GM10266 (cell line): ENCODE measurements around the gene IER3.

Source experiments
- DNase-seq: peaks from one replicate; pipeline ENCODE4 v3.0.0; 2012; ENCODE audit errors: extremely low spot score
- CTCF ChIP-seq: IDR thresholded peaks from 2 replicates; pipeline ENCODE4 v1.5.1; 2012; ENCODE audit warnings: mild to moderate bottlenecking, low read depth; ENCODE audit not compliant: control insufficient read depth, insufficient read depth; ENCODE audit errors: missing control alignments

Gene IER3

DNA sequence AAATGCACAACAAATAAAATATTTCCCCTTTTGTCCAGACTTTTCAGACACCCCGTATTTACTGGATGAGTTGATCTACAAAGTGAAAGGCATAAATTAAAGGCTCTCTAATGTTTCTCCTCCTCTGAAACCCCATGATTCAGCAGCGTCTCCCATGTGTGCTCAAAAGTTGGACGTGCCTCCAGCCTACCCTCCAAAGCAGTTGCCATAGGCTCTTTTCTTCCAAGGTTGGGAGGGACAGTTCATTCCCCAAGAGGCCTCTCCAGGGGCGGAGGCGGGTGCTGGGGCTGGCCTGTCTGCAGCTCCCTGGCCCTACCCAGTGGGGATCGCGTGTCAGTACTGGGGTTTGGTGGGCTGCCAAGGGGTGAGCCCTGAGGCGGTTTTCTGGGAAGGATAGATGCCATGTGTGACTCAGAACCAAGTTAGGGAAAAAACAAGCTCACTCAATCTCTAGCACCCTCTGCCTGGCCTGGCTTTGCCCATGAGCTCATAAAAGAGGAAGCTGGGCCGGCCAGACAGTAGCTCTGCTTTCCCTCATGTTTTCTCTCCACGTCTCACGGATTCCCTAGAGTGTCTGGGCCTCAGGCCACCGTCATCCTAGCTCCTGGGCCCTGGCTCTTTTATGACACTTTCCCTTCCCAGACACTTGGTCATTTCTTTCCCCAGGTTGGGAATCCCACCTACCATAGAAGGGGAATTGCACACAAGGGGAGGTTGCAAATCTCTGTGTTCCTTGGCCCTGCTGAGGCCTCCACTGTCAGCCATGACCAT, 8.0 kb upstream of the IER3 start:
- DNase-seq, result no peak
- TF ChIP-seq CTCF, result no peak

DNA sequence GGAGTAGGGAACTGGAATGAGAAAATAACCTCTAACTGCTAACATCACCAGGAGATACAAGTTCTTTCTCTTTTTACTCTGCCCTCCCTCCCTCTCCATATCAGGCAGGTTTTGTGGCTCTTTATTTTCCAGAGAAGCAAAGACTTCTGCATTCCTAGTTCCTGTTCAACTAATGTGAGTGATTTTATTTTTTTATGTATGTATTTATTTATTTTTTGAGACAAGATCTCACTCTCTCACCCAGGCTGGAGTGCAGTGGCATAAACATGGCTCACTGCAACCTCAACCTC, 6.0 kb upstream of the IER3 start:
- TF ChIP-seq CTCF, result no peak
- no peak for DNase-seq

DNA sequence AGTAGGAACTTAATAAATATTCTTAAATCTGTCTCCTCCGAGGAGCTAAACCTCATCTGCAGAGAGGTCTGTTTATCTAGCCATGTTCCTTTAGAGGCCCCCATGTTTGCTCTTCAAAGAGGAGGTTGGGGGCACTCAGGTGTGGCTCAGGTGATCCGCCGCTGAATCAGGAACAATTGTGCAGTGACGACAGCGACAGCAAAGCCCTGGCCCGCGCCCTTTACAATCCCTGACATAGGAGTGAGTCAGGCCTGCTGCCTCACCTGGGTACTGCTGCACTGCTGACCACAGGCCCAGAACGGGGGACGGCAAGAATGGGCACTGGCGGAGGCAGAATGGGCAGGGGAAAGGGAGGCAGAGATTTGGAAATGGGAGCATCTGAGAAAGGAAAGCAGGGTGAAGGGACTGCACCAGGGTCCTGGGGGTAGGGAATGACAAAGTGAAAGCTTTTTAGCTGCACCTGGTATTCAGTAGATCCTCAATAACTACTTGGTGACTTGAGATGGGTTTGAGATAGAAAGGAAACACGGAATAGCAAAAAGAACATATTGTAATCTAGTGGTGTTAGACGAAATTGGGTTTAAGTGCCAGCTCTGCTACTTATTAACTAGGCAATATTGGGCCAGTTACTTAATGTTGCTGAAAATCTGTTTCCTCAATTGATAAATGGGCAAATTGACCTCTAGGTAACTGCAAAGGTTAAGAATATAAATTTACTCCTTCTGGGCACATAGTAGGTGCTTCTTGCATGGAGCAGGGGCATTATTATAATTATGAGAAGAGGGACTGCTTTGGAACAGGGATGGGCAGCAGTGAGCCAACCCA, 5.4 kb upstream of the IER3 start:
- no peak for DNase-seq
- no peak for TF ChIP-seq CTCF

GRCh38 chr6:30748851-30749540, 4.6 kb upstream of the IER3 start:
- DNase-seq, result no peak
- TF ChIP-seq CTCF, result no peak

DNA sequence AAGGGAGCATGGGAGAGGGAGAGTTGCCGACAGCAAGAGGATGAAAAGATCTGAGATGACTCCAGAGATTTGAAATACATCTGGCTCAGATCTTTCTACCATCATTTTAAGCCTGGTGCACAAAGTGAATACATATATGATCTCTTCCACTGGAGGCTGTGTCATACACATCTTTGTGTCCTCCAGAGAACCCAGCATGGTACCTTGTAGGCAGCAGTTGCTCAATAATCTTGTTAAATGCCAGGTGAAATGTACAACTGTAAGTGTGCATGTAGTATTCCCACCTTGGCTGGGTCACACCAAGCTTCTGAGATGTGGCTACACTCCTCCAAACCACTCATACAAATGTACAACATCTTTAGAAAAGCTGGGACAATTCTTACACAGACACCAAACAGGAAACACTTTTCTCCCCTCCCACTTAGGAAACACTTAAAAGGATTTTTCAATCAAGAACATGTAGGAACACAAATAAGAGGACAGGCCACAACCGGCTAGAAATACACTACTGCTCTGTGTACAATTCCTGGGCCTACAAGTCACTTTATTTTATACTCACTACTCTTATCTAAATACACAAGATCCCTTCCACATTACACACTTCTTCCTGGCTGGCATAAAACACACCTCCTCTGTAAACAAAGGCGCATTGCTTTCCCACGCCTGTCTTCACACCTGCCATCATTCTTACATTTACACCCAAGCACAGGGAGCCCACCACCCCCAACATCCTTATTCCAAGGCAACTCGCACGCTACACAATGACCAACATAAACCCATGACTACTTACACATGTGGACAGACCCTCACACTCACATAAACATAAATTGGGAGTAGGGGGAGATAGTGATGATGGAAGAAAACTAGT, 3.8 kb upstream of the IER3 start:
- TF ChIP-seq CTCF, result no peak
- DNase-seq, result no peak

GRCh38 chr6:30747300-30747687, 2.9 kb upstream of the IER3 start:
- DNase-seq, result no peak

More at GRCh38 chr6:30747300-30747687, 2.9 kb upstream of the IER3 start:
- no peak for TF ChIP-seq CTCF
